Activated CD4-positive, alpha-beta T cell treated with anti-CD3 and anti-CD28 coated beads, Interleukin-2, amount 50 U/mL, for 4 hours (primary cell): ENCODE measurements around the gene DDX18.

Source experiments
- DNase-seq, 2 experiments: peaks; one replicate each; pipeline ENCODE4 v3.0.0-alpha.2; 2020

DDX18 gene

DNA sequence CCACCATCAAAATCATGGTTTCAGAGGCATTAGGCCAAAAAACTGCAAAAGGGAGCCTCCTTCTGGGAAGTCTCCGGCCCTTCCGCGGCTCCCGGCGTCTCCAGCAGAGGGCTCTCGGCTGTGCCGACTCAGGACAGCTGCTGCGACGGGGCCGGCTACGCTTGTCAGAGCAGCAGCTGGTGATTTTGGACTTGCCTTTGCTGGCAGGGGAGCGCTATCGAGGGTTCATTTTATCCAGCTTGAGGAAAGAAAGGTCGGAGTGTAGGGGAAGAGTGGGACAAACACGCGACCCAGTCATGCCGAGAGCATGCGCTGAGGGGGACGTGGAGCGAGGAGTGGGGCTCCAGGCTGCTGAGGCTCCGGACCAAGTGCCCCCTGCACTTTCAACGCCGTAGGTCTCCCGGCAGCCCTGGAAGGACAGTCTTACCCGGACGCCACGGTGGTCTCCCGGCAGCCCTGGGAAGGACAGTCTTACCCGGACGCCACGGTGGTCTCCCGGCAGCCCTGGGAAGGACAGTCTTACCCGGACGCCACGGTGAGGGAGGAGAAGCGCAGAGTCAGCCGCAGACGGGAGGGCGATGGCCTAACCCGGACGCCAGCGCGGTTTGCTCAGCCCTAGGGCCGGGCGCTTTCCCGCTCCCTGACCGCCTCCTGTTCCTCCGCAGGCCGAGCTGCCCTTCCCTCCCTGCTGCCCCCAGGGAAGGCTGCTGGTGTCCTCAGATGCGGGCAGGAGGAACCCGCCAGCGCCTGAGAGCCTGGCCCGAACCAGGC lies 21.7 kb downstream of the DDX18 start:
- peak; percentile 35 to 37 for DNase-seq

DNA sequence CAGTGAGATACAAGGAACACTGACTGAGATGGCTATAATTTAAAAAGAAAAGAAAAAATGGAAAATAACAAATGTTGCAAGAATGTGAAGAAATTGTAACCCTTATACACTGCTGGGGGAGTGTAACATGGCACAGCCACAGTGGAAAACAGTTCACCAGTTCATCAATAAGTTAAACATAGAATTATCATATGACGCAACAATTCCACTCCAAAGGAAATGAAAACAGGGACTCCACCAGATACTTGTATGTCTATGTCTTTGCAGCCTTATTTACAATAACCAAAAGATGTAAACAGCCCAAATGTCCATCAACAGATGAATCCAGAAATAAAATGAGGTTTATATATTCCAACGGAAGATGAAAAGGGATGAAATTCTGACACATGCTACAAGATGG lies 30.8 kb downstream of the DDX18 start:
- DNase-seq, result no peak

DNA sequence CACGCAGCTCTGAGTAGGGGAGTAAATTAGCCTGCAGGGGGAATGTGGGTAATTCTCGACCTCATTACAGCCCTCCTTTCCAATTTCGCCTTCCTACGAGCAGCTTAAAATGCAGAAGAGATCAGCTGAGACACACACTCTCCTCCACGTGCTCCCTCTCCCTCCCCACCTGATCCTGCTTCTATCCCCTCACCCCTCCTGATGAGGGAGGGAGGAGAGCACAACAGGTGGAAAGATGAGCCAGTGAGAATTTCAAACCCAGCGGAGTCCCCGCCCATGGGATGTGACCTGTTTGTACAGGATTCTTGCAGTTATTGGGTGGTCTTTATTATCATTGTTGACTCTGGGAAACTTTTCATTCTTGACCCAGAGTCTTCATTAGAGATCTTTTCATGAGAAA lies 35.5 kb downstream of the DDX18 start:
- no peak for DNase-seq

DNA sequence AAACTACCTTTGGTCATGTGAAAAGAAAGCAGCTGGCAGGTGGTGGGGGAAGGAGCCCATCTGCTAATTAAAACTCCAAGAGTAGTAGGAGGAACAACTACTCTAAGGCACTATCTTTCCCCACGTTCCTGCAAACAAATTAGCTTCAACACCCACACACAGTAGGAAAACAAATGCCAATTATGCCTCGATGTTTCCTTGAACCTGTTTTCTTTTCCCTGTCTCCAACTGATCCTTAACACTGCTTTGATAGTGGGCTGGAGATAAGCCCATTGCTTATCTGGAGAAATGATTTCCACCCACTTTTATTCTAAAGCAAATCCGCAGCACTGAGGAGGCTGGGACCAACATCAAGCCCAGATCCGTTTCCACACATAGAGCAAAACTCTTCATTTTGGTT lies 36.0 kb downstream of the DDX18 start:
- DNase-seq, result no peak

DNA sequence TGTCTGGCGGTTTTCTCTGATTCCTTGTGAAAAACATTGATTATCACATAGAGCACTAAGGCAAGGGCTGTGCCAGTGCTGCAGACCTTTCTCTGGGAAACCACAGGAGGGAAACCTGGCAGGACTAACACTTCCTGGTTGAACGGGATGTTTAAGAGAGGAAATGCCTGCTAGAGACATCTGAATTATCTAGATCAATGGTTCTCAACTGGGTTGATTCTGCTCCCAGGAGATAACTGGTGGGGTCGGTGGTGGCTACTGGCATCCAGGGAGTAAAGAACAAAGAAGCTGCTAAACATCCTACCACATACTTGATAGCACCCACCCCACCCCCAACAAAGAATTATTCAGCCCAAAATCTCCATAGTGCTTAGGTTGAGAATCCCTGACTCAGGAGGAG lies 37.5 kb downstream of the DDX18 start:
- no peak for DNase-seq

DNA sequence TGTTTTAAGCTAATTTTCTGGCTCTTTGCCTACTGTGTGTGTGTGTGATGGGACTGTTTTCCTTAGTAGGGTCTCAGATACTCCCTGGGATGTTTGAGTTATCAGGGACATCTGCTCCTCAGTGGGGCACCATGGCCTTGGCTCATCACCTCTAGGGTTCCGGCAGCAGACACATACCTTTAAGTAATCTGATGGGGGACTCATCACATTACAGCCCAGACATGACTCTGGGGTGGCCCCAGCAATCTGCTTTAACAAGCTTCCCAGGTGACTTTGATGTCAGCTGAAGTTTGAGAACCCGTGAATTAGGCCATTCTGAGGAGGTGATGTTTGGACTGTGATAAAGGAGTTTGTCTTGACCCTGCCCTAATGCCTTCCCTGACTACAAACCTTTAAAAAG lies 38.8 kb downstream of the DDX18 start:
- no peak for DNase-seq

DNA sequence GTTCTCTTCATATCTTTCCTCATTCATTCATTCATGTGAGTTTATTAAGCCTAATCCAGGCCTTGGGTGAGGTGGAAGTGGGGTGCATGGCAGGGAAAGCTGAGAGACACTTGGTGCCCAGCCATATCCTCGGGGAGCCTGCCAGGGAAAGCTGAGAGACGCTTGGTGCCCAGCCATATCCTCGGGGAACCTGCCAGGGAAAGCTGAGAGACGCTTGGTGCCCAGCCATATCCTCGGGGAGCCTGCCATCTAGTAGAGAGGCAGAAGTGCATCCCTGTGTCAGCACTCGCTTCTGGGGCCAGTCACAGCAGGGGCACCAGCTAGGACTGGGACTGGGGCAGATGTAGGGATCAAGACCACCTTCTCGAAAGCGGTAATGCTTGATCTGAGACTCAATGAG lies 39.4 kb downstream of the DDX18 start:
- DNase-seq, result no peak

DNA sequence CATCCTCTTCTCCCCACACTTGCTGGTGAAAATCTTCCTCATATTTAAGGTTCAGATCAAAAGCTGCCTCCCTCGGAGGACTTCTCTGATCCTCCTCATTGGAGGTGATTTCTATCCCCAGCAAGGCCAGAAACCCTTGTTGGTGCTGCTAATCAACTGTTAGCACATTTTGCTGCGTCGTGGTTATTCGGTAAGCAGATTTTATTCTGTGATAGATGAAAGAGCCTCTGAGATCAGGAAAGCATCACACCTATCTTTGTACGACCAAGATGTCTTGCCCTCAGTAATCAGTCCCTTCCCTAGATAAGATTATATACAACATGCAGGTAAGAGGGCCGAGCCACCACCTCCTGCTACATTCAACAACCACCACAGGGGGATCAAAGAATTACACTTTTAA lies 40.1 kb downstream of the DDX18 start:
- DNase-seq, result no peak

DNA sequence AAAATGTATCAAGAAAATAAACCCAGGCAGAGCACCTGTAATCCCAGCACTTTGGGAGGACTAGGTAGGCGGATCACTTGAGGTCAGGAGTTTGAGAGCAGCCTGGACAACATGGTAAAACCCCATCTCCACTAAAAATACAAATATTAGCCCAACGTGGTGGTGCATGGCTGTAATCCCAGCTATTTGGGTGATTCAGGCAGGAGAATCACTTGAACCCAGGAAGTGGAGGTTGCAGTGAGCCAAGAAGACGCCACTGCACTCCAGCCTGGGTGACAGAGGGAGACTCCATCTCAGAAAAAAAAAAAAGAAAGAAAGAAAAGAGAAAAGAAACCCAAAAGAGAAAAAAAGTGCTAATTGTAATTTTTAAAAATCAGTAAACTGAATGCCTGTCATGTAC lies 41.4 kb downstream of the DDX18 start:
- DNase-seq, result no peak

DNA sequence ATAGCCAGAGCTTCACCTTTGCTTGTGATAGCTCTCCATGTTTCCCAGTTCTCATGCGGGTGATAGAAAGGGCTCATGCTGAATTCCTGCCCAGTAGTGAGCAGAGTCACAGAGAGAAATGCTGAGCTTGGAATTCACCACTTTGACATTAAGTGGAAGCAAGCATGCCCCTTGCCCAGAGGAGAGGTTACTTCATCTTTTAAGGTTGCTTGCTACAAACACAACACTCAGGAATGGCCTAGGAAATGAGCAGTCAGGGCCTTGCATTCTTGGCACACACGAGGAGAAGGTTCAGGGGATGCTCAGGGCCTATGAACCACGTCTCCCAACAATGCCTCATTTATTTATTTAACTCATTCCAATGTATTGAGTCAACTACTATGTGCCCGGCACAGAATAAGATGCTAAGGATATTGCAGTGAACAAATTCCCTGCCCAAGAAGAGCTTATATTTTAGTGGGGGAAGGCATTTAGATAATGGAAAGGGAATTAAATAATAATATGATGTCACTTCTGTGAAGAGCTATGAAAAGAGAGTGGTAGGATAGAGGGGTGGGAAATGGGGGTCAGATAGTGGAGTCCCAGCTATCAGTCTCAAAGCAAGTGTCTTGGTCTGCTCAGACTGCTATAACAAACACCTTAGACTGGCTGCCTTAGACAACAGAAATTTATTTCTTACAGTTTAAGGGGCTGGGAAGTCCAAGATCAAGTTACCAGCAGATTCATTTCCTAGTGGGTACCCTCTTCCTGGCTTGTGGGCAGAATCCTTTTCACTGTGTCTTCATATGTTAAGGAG lies 42.1 kb downstream of the DDX18 start:
- DNase-seq, result no peak

DNA sequence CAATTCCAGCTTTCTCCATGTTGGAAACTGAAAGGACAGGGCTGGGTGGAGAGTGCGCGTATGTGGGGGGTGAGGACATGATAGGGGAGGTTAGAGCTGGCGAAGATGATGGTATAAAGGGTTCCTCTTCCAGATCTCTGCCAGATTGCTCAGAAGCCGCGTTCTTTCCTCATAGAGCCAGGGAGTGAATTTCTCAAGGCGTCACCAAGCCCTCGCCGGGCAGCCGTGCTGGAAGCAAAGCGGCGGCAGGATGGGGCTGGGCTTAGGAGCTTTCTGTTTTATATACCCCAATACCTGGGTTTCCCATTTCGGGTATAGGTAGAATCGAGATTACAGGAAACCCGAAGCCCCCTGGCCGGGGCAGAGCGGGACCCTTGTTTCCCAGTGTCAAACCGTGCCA lies 43.8 kb downstream of the DDX18 start:
- DNase-seq, result no peak

DNA sequence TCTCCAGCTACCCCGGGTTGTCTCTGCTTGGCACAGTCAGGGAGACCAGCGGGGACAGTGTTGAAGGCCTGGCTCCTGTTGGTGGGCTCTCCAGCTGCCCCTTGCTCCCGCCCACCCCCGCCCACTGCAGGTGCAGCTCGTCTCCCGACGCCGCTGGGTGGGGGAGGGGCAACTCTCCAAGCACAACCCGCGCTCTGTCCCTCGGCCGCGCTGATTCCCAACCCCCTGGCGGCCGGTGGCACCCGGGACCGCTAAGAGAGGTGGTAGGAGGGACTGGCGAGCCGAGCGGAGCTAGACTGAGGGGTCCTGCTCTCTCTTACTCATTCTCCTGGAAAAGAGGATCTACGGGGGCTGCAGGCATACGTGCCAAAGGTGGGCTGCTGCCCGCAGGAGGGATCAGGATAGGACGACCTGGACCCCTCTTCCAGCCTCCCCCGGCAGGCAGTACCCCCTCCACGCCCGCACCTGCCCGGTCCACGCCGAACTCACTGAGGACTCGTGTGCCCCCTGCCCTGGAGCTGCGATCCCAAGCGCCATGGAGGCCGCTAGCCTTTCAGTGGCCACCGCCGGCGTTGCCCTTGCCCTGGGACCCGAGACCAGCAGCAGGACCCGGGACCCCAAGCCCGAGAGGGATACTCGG lies 44.5 kb downstream of the DDX18 start:
- DNase-seq, result no peak

DNA sequence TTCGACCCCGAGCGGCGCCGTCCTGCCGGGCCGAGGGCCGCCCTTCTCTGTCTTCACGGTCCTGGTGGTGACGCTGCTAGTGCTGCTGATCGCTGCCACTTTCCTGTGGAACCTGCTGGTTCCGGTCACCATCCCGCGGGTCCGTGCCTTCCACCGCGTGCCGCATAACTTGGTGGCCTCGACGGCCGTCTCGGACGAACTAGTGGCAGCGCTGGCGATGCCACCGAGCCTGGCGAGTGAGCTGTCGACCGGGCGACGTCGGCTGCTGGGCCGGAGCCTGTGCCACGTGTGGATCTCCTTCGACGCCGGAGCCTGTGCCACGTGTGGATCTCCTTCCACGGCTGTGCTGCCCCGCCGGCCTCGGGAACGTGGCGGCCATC lies 45.0 kb downstream of the DDX18 start:
- no peak for DNase-seq

DNA sequence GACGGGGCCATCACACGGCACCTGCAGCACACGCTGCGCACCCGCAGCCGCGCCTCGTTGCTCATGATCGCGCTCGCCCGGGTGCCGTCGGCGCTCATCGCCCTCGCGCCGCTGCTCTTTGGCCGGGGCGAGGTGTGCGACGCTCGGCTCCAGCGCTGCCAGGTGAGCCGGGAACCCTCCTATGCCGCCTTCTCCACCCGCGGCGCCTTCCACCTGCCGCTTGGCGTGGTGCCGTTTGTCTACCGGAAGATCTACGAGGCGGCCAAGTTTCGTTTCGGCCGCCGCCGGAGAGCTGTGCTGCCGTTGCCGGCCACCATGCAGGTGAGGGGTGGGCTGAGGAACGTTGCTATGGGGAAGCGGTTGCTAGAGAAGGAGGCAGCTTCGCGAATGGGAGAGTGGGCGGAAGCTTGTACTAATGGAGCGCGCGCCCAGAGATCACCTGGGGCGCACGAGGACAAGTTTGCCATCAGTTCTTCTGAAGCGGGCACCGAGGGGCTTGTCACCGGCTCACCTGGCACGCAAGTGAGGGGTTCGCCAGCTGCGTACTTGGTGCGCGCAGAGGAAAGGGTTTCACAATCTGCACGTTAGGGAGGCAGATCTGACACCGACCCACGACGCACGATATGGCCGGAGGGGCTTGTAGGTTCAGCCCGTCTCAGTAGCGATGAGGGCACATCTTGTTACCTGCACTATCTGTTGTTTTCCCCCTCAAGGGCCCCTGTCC lies 45.6 kb downstream of the DDX18 start:
- no peak for DNase-seq

DNA sequence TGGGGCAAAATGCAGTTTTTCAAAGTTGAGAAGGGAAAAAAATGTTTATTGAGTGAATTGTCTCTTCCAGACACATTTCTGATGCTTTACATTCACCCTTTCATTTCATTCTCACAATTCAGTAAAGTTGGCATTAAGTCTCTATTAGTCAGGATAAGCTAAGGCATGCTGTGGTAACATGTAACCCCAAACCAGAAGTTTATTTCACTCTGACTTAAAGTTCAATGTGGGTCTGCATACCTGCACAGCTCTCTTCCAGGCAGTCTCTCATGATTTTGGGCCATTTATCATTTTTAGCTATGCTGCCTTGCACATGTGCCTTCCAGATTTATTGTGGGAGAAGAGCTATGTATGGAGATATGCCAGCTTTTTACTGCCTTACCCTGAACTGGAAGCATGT lies 48.0 kb downstream of the DDX18 start:
- no peak for DNase-seq

DNA sequence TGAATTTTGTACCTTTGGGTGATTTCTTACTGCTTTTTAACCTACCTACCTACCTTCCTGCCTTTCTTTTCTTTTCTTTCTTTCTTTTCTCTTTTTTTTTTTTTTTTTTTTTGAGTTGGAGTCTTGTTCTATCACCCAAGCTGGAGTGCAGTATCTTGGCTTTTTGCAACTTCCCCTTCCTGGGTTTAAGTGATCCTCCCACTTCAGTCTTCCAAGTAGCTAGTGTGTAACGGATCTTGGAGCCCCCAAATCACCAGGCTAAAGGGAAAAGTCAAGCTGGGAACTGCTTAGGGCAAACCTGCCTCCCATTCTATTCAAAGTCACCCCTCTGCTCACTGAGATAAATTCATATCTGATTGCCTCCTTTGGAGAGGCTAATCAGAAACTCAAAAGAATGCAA lies 61.3 kb downstream of the DDX18 start:
- no peak for DNase-seq

DNA sequence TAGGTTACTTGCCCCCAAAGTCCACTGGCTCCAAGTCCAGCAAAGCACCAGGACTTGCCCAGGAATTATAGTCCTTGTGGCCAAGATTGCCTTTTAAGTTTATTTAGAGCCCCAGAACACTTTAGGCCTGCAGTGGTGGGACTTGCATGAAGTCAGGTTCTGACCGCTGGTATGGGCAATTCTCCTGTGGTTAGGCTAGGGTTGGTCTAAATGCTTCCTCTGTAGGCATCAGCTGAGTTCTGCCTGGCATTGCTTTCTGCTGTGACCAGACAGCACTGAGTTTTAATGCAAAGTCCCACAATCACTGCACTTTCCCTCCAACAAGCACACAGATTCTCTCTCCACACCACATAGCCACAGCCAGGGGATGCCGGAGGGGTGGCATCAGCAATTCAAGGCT lies 64.5 kb downstream of the DDX18 start:
- DNase-seq, result no peak
